Nephron progenitor cell (in vitro differentiated cells): Measurements from ENCODE around the gene GDPGP1.
A peak's percentile ranks its signal among the peaks of the same experiment; 100 is the strongest.

Experiments used
- DNase-seq: peaks from one replicate; pipeline ENCODE4 v3.0.0; 2021
- H3K27ac Mint-ChIP-seq: 2 replicates; pipeline ENCODE4 v1.8.0; 2021; ENCODE audit warnings: mild to moderate bottlenecking, moderate library complexity, mixed read lengths
- H3K27me3 Mint-ChIP-seq: 2 replicates; pipeline ENCODE4 v1.8.0; 2021; ENCODE audit warnings: mild to moderate bottlenecking, low read depth, mixed read lengths; ENCODE audit not compliant: poor library complexity
- H3K36me3 Mint-ChIP-seq: 2 replicates; pipeline ENCODE4 v1.8.0; 2021; ENCODE audit warnings: low read depth, mixed read lengths
- H3K4me1 Mint-ChIP-seq: 2 replicates; pipeline ENCODE4 v1.8.0; 2021; ENCODE audit warnings: mixed read lengths
- H3K4me3 Mint-ChIP-seq: 2 replicates; pipeline ENCODE4 v1.8.0; 2021; ENCODE audit warnings: mild to moderate bottlenecking, moderate library complexity, mixed read lengths
- H3K9me3 Mint-ChIP-seq: 2 replicates; pipeline ENCODE4 v1.8.0; 2021; ENCODE audit warnings: mild to moderate bottlenecking, moderate library complexity, mixed read lengths
- TF ChIP-seq, protein P1 (sequence below): fragments of 200-600 bp; sonication (generic); IDR thresholded peaks from 2 replicates; pipeline ENCODE4 v1.5.0; 2021; ENCODE audit warnings: antibody characterized with exemption

Gene GDPGP1

DNA sequence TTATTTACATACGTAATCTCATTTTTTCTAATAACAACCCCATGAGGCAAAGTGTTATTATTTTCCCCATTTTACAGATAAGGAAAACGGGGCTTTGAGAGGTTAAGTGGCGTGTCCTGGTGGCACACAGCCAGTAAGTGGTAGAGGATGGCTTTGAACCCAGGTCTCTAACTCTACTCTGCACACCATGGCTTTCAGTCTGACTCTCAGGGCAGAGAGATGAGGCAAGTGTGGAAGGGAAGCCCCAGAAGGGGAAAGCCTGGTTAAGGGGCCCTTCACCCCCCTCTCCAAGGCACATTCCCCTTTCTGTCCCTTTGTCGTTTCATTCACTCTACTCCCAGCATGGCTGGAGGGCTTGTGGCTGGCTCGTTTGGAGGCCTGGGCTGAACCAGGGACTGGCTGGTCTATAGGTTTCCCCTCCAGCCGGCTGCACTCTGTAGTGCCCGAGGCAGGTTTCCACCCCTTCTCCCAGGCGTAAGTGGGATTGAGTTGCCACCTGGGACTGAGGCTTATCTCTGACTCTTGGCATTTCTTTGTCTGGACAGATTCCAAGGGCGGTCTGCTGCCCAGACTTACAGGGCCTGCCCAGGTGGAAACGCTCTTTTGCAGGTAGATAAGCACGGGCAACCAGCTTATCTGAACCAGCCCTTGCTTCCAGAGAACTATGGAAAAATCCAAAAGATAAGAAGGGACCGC lies 20.7 kb upstream of the GDPGP1 start:
- Mint-ChIP-seq H3K4me3 (no peak overlapping the region), H3K9me3 (no peaks in the 10 kb centered on the region), H3K27ac (peak overlapping the region; percentile 71), H3K36me3 (peaks cover 38% of the 10 kb centered on the region), H3K27me3 (no peaks in the 10 kb centered on the region), H3K4me1 (peaks cover 35% of the 10 kb centered on the region)
- no peak for DNase-seq
- TF ChIP-seq, protein P1, sequence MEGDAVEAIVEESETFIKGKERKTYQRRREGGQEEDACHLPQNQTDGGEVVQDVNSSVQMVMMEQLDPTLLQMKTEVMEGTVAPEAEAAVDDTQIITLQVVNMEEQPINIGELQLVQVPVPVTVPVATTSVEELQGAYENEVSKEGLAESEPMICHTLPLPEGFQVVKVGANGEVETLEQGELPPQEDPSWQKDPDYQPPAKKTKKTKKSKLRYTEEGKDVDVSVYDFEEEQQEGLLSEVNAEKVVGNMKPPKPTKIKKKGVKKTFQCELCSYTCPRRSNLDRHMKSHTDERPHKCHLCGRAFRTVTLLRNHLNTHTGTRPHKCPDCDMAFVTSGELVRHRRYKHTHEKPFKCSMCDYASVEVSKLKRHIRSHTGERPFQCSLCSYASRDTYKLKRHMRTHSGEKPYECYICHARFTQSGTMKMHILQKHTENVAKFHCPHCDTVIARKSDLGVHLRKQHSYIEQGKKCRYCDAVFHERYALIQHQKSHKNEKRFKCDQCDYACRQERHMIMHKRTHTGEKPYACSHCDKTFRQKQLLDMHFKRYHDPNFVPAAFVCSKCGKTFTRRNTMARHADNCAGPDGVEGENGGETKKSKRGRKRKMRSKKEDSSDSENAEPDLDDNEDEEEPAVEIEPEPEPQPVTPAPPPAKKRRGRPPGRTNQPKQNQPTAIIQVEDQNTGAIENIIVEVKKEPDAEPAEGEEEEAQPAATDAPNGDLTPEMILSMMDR = no peak

DNA sequence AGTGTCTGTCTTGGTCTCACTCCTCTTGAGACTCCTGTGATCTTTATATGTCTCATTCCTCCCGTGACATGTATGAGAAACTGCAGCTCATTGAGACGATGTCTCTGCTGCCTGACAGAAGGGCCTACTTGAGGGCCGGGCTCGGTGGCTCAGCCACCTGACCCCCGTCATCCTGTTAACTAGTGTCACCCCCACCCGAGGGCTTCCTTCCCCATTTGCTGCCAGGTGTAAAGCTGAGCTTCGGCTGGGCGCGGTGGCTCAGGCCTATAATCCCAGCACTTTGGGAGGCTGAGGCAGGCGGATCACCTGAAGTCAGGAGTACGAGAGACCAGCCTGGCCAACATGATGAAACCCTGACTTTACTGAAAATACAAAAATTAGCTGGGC lies 20.2 kb upstream of the GDPGP1 start:
- H3K36me3 Mint-ChIP-seq = peaks cover 35% of the 10 kb centered on the region
- TF ChIP-seq, protein P1 = no peak
- H3K27ac Mint-ChIP-seq = peak overlapping the region; percentile 71
- H3K4me1 Mint-ChIP-seq = peaks cover 33% of the 10 kb centered on the region
- H3K9me3 Mint-ChIP-seq = no peaks in the 10 kb centered on the region
- H3K27me3 Mint-ChIP-seq = no peaks in the 10 kb centered on the region
- DNase-seq = no peak
- H3K4me3 Mint-ChIP-seq = no peak overlapping the region

DNA sequence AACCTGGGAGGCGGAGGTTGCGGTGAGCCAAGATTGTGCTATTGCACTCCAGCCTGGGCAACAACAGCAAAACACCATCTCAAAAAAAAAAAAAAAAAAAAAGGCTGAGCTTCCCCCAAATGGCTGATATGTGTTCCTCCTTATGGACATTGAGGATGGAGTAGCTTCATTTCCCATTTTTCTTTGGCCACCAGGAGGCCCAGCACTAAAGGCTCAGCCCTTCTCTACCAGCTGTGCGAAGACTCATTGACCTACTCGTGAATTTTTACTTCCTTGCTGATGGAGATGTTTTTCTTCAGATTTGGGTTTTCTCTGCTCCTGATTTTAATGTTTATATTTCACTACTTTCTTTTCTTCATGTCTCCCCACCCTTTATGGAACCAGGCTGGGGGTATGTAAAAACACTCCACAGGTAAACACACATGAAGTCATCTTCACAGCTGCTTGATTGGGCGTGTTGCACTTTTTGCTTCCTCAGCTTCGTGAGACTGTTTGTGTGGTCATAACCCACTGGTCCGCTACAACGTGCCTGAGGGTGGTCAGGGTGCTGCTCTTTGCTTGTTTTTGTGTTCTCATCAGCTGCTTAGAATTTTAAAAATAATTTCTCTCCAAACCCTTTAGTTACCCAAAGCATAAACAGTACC lies 19.3 kb upstream of the GDPGP1 start:
- Mint-ChIP-seq H3K4me3 (no peak overlapping the region), H3K4me1 (peaks cover 37% of the 10 kb centered on the region), H3K9me3 (no peaks in the 10 kb centered on the region), H3K27ac (peak overlapping the region; percentile 88), H3K27me3 (no peaks in the 10 kb centered on the region), H3K36me3 (peaks cover 34% of the 10 kb centered on the region)
- TF ChIP-seq, protein P1 = no peak
- DNase-seq = no peak

DNA sequence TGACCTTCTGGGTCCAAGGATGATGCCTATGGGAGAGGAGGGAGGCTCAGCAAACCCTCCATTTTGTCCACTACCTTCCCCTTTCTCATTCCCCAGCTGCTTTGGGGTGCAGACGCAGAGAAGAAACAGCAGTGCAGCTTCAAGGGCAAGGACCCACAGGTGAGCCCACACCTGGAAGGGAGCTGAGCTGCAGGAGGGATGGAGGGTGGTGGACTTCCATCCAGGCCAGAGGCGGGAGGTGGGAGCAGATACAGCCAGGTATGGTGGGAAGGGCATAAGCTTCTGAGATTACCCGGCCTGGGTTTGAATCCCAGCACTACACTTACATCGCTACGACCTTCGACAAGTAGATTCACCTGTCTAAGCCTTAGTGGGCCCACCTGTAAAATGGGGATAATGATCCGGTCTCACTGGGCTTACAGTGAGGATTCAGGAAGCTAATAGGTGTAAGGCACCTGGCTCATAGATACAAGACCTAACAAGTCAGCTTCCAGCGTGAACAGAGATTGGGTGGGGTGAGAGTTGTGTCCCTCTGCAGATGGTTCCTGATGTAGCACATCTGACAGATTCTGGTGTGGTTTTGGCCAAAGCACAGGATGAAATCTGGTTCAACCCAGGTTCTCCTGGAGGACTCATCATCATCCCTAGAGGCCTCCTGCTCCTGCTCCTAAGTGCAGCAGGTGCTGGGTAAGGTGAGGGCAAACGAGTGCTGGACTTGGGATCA lies 16.2 kb upstream of the GDPGP1 start:
- peaks cover 39% of the 10 kb centered on the region for H3K36me3 Mint-ChIP-seq
- TF ChIP-seq, protein P1 = no peak
- H3K9me3 Mint-ChIP-seq = no peaks in the 10 kb centered on the region
- no peaks in the 10 kb centered on the region for H3K27me3 Mint-ChIP-seq
- H3K27ac Mint-ChIP-seq = no peak overlapping the region
- H3K4me3 Mint-ChIP-seq = no peak overlapping the region
- peaks cover 15% of the 10 kb centered on the region for H3K4me1 Mint-ChIP-seq
- DNase-seq = no peak

DNA sequence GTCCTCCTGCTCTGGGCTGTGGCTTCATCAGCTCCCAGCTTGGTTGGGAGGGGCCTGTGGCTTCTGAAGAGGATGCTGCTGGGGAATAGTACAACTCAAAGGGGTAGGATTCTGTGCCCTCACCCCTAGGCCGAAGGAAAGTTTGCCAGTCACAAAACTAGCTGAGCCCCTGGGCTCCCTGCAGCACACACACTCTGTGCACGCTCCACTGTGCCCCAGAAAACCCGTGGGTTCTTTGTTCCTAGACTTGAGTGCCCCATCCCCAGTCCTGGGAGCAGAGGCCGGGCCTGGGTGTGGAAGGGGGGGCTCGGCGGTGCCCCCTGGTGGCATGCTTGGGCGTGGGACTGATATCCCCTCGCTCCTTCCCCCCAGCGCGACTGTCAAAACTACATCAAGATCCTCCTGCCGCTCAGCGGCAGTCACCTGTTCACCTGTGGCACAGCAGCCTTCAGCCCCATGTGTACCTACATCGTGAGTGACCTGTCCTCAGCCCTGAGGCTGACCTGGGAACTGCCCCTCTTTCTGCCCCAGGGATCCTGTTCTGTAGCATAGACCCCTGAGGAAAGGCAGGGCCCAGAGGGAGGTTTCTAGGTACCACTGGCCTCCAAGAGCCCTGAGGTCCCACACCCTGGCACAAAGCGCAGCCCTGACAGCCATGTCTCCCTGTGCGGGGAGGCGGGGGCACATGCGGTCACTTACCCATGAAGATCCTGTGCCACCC lies 14.4 kb upstream of the GDPGP1 start:
- Mint-ChIP-seq H3K9me3 (no peaks in the 10 kb centered on the region), H3K27ac (peak overlapping the region; percentile 62), H3K4me1 (peaks cover 14% of the 10 kb centered on the region), H3K4me3 (no peak overlapping the region), H3K27me3 (no peaks in the 10 kb centered on the region), H3K36me3 (peaks cover 45% of the 10 kb centered on the region)
- TF ChIP-seq, protein P1 = peak; percentile 73
- DNase-seq = peak; percentile 70
